ENCODE measurements around the gene ASCC3. TPM values are rescaled to one million over a fixed set of nuclear protein-coding genes. Genes with fewer than 3 reads are reported as not detected.

The ASCC3 gene
- total RNA-seq, 1 donor from 2014 or later, result 12.7 TPM

- Histone ChIP-seq H3K4me1 (peaks cover 0 to 4% of the 10 kb centered on the region in 2 donors), H3K27ac (no peak overlapping the region), H3K27me3 (peaks cover 75% of the 10 kb centered on the region), H3K4me3 (no peak overlapping the region), H3K9me3 (no peaks in the 10 kb centered on the region), H3K36me3 (no peaks in the 10 kb centered on the region)
- no peak for DNase-seq (ENCODE audit: low spot score in 2 of 2)
- intact Hi-C loops (cut with DNase I), result loop anchor here (5.0 to 10.0 kb wide), 3 partner anchors 44 to 1631 kb away; partner anchors contain the start of gene POU3F2
- TF ChIP-seq CTCF (IDR thresholded peaks at IDR 0.05), result no peak
Measured at GRCh38 chr6:100463630-100464161, 417.4 kb downstream of the ASCC3 start.

GRCh38 chr6:100462706-100463629 lies 418.2 kb downstream of the ASCC3 start:
- peaks cover 77% of the 10 kb centered on the region for H3K27me3 ChIP-seq
- no peaks in the 10 kb centered on the region for H3K36me3 ChIP-seq
- H3K27ac ChIP-seq, result no peak overlapping the region
- peaks cover 0 to 8% of the 10 kb centered on the region in 2 donors for H3K4me1 ChIP-seq
- TF ChIP-seq CTCF (IDR thresholded peaks at IDR 0.05), result no peak
- no peaks in the 10 kb centered on the region for H3K9me3 ChIP-seq
- intact Hi-C loops (cut with DNase I), result loop anchor here (5.0 to 10.0 kb wide), 3 partner anchors 44 to 1631 kb away; partner anchors contain the start of gene POU3F2
- no peak overlapping the region for H3K4me3 ChIP-seq
- DNase-seq (ENCODE audit: low spot score in 2 of 2), result no peak

GRCh38 chr6:100461917-100462705 lies 419.0 kb downstream of the ASCC3 start:
- Histone ChIP-seq H3K27me3 (peaks cover 80% of the 10 kb centered on the region), H3K36me3 (no peaks in the 10 kb centered on the region), H3K27ac (no peak overlapping the region), H3K9me3 (no peaks in the 10 kb centered on the region), H3K4me3 (no peak overlapping the region), H3K4me1 (peaks cover 0 to 8% of the 10 kb centered on the region in 2 donors)
- intact Hi-C loops (cut with DNase I), result loop anchor here (5.0 to 10.0 kb wide), 3 partner anchors 45 to 1630 kb away; partner anchors contain the start of gene POU3F2
- DNase-seq (ENCODE audit: low spot score in 2 of 2), result no peak
- TF ChIP-seq CTCF (IDR thresholded peaks at IDR 0.05), result no peak

- H3K27me3 ChIP-seq, result peaks cover 79% of the 10 kb centered on the region
- no peak for DNase-seq (ENCODE audit: low spot score in 2 of 2)
- intact Hi-C loops (cut with DNase I), result loop anchor here (5.0 to 10.0 kb wide), 3 partner anchors 46 to 1629 kb away; partner anchors contain the start of gene POU3F2
Measured at GRCh38 chr6:100461278-100461916, 419.7 kb downstream of the ASCC3 start.

More at GRCh38 chr6:100461278-100461916, 419.7 kb downstream of the ASCC3 start:
- H3K4me1 ChIP-seq, result peaks cover 0 to 8% of the 10 kb centered on the region in 2 donors
- H3K36me3 ChIP-seq, result no peaks in the 10 kb centered on the region
- no peak for TF ChIP-seq CTCF (IDR thresholded peaks at IDR 0.05)
- no peak overlapping the region for H3K27ac ChIP-seq
- H3K9me3 ChIP-seq, result no peaks in the 10 kb centered on the region
- no peak overlapping the region for H3K4me3 ChIP-seq

All from ascending aorta (tissue), 2 donors.